AG08396 (cell line): Measurements from ENCODE around the gene PDGFC.
"Not testable (repeated sequence)": the region's sequence is repeated elsewhere in the genome, so short reads cannot be mapped to it uniquely, and the experiment has no call there.

Experiments
- DNase-seq: peaks from one replicate; pipeline ENCODE4 v3.0.0; 2012; ENCODE audit warnings: low spot score, mixed read lengths

The PDGFC gene

DNA sequence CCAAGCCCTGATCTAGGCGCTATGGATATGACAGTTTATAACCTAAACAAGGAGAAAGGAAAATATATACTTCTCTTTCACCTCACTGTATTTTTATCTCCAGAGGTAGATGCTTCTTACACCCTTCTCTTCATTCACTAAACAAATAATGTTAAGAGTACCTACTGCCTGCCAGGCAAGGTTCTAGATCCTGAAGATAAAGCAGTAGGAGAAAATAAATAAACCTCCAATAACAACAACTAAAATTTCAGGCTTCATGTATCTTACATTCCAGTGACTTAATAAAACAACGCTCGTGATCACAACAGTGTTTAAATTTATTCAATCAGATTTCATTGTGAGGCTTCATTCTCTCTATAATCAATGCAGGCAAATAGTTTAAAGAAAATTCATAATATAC, 20.7 kb downstream of the PDGFC start:
- DNase-seq: no peak

DNA sequence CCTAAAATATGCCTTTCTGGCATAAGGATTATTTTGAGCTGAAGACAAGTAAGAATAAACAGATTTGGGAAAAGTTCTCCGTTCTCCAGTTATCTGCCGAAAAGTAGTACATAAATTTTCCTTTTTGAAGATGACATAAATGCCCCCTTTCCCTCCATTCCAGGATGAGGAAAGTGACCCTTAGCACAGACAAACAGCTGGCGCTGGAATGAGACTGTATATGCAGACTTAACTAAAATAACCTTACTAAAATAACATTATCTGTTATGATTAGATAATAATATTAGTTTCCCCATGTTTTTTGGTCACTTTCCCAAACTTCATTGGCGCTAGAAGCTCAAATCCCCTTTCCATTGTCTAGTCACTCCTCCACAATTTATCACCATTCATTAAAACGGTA, 21.5 kb downstream of the PDGFC start:
- no peak for DNase-seq

DNA sequence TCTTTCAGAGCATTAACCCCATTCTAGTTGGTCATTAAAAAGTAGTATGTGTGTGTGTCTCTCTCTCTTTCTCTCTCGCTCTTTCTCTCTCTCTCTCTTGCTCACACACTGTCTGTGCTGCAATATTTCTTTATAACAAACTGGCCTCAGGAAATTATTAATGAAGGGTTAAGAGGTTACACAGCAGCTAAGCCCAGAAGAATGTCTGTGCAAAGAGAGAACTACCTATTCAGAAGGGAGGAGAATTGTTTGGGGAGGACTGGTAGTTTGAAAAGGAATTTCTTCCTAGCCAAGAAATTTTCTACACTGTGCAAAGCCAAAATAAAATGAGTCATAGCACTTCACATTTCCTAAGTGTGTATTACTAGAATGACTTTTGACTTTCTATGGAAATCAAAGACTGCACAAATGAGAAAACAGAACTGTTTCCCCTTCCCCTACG, 22.2 kb downstream of the PDGFC start:
- DNase-seq: no peak

DNA sequence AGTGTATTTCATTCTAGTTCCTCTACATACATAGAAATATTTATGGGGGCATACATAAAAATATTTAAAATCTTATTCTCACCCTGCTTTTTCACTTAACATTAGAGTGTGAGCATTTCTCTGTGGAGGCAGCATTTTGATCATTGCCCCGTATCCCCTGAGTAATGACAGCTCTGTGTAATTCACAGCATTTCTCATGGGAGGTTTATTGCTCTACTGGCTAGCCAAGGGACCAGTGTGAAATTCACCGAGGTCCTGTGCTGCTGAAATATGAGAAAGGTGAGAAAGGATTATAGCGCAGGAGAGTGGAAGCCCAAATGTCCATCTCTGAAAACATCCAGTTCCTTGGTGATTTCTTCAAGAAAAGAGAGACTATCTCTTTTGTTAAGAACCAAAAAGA, 22.9 kb downstream of the PDGFC start:
- DNase-seq: no peak

DNA sequence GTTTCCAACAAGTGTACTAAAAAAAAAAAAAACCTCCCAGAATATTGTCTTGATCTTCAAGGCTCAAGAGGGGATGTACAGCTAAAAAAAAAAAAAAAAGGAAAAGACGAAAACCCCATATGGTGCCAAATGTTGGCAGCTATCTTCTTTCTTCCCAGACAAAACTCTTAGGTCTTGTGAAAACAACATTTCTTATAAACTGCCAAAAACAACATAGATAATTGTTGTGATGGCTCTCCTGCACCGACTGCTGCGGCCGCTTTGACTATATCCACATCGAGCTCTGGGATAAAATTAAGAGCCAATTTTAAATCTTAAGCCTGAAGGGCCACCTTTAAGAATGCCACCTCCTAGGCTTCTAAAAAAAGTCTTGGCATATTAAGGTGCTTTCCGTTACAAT, 23.5 kb downstream of the PDGFC start:
- no peak for DNase-seq

DNA sequence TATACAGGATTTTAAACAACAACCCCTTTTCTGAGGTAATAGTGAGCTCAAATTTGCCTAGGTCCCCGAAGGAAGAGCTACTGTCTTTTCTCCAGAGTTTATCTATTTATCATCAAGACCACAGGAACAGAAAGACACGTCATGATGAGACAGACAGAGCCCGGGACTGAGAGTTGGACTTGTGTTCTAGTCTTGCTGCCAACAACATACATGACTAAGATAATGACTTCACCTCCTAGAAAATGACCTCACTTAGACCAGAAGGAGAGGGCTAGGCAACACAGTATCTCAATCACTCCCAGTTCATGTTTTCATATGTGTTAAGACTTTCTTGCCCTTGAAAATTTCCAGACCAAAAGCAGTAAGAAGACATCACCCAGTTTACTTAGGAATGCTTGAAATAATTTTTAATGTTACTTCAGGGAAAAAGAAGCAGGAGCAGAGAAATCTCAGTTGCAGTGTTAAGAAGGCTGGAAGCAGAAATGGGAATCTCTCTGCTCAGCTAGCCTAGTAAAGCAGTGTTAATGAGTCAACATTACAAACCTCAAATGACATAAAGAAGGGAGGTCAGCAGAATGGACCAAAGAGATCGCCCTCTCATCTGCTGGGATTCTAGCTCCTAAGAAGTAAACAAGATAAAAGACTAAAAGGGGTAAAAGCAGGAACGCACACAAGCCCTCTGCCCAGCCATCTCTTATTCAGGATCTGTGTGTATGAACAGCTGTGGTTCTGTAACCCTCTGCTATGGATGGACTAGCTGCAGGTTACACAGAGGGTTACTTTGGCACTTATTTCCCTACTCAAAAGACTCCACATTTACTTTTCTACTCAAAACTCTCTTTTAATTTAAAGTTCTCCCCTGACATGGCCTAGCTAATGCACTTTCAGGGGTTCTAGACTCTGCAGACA, 24.8 kb downstream of the PDGFC start:
- DNase-seq: peak; percentile 56

DNA sequence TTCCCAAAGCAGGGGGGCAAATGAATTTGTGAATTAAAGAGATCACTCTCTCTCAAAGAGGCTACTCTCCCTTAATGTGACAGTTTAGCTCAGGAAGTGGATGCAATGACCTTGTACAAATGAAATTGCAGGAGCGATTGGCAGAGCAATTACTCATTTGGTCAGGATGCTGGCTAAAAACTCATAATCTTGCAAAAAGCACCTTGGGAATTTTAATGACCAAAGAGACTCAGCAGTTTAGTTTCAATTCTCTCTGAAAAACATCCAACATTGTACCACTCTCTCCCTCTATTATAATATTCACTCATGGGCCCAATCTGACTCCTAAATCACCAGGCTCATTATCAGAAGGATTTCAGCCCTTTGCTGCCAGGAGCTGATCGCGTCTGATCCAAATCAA, 26.1 kb downstream of the PDGFC start:
- no peak for DNase-seq

DNA sequence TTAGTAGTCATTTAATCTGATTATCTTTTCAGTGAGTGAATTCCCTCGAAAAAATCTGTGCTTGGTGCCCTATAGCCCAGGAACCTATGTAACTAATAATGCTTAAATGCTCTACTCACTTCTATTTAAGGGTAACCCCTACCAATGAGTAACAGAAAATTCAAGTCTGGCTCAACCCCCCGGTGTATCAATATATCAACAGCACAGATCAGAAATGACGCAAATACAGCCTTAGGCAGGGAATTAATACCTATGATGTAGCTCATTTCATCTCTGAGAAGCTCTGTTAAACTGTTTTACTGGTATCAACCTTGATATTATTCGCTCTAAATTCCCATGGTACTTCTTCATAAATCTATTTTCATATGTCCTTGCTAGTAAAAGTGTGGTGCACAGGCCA, 28.6 kb downstream of the PDGFC start:
- DNase-seq: no peak

DNA sequence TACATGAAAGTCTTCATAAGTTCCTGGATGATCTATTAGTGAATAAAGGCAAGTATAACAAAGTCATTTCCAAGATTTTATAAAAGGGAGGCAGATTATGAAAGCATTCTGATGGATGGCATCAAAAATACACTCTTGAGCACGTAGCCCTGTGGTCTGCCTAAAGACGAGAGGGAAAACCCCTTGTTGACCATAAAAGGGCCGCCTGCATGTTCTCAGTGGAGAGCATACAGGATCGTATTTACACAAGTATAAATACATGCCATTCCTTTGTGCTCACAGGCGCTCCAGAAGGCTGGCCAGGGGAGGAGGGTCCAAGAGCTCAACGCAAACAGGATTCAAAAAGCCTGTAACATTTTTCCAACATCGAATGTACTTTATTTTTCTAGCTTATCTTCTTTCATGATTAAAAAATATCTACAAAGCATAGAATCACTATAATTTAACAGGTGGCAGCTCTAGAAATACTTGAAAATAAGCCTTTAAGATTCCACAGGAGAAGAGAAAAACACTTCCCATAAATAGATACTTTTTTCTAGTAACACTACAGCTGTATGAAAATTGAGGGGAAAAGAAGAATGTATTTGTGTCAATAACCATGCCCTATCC, 29.6 kb downstream of the PDGFC start:
- peak; percentile 67 for DNase-seq

DNA sequence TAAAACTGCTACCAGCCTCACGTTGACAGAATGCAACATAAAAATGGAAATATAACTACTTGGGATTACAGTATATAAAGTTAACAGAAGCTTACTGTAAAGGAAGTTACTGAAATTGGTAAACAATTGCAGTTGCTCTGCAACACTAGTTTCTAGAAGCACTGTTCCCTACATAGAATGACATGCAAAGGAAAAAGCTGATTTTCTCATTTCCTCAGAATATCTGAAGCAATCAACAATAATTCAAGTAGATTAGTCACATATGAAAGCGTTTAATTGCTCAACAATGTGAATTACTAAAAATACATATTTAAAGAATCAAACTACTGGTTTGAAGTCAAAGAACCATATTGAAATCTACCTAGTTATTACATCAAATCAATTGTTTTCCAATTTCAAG, 31.8 kb downstream of the PDGFC start:
- no peak for DNase-seq

DNA sequence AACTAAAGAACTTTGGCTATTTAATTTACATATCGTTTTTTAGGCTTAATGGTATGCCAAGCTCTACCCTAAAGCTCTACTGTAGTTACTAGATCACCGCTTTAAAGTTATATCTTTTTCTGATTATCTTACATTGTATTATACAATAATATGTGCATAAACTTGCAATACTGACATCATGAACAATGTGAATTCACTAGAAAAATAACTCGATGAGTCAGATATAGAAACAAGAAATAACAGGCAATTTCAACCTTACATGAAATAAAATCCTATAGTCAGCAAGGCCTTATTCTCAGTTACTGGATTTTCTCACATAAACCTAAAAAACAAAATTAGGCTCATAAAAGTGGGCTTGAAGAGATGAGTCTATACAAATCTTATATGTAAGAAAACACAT, 32.5 kb downstream of the PDGFC start:
- DNase-seq: no peak

DNA sequence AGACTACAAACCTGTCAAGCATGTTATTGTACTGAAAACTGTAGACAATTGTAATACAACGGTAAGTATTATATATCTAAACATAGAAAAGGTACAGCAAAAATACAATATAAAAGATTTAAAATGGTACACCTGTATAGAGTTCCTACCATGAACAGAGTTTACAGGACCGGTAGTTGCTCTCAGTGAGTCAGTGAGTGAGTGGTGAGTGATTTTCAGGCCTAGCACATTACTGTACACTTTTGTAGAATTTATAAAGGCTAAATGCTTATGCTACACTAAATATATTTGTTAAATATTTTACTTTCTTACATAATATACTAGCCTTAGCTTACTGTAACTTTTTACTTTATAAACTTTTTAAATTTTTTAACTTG, 37.4 kb downstream of the PDGFC start:
- no peak for DNase-seq

DNA sequence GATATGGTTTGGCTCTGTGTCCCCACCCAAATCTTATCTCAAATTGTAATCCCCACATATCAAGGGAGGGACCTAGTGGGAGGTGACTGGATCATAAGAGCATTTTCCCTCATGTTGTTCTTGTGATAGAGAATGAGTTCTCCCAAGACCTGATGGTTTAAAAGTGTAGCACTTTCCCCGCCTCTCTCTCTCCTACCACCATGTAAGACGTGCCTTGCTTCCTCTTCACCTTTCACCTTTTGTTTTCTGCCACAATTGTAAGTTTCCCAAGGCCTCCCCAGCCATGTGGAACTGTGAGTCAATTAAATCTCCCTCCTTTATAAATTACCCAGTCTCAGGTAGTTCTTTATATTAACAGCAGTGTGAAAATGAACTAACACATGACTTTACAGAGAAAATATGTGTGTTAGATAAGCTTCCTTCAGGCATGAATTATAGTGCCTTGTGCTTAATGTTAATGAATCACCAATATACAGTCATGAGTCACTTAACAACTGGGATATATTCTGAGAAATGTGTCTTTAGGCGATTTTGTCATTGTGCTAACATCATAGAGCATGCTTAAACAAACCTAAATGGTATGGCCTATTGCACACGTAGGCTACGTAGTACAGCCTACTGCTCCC, 37.9 kb downstream of the PDGFC start:
- DNase-seq: no peak

DNA sequence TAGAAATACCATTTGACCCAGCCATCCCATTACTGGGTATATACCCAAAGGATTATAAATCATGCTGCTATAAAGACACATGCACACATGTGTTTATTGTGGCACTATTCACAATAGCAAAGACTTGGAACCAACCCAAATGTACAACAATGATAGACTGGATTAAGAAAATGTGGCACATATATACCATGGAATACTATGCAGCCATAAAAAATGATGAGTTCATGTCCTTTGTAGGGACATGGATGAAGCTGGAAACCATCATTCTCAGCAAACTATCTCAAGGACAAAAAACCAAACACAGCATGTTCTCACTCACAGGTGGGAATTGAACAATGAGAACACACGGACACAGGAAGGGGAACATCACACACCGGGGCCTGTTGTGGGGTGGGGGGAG, 39.2 kb downstream of the PDGFC start:
- DNase-seq: not testable (repeated sequence)

DNA sequence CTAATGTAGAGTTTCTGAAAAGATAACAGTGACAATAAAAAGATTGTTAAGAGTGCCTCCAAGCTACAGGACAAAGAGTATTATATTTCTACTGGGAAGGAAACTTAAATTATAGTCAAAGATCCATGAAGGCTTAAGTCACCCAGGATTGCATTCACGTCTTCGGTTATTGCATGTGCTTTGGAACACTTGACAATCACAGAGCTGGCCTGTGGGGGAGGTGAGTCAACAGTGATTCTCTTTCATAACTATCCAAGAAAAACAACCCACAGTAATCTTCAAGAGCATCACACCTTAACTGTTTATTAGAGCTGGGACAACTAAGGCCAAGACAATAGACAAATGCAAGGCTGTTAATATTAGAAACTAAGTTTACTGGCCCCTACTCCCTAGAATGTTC, 40.3 kb downstream of the PDGFC start:
- peak; percentile 57 for DNase-seq

DNA sequence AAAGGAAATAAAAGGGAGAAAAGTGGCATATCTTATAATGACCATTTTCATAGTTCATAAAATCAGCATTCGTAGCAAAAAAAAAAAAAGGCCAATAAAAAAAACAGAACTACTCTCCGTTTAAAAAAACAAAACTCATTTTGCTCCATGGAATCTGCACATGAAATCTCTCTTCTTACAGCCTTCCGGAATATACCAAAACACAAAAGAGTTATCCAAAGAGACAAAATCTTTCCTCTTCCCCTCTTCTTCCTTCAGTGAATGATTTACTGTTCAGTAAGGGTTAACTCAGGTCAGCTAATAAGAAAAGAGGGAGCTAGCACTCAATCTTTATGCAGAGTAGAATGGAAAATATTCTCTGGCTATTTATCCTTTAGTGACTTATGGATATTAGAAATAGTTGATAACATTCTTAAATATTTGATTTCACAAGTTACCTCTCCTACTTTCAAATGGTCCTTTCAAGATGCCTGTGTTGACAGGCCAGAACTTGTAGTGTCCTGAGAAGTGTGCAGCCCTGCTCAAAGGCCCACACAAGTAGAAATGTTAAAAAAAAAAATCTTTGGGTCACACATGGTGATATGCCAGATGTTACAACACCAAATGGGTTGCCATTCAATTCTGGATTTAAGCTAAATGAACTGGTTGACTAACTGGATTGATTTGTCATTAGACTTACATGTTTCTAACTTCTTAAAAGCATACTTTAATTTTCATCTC, 42.1 kb downstream of the PDGFC start:
- DNase-seq: no peak

DNA sequence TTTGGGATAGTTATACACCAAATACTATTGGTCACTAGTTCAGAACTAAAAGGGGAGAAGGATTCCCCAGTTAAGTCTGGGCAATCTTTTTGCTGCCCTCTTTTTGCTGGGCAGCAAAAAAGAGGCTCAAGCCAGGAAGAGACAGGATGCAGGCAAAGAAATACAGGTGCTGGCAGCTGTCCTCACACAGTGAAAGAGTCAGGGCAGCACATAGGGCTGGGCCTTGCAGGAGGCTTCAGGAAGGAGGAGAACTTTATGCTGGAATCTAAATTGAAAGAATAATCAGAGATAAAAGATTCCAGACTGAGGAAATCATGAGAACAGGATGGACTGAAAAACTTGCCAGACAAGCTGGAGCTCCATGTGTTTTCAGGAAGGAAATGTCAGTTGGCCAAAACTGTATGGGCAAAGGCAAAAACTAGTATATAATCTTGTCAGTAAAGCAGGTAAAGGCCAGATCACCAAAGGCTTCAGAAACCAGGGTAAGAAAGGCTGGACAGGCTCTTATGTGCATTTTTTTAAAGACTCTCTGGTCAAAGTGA, 46.8 kb downstream of the PDGFC start:
- DNase-seq: no peak

DNA sequence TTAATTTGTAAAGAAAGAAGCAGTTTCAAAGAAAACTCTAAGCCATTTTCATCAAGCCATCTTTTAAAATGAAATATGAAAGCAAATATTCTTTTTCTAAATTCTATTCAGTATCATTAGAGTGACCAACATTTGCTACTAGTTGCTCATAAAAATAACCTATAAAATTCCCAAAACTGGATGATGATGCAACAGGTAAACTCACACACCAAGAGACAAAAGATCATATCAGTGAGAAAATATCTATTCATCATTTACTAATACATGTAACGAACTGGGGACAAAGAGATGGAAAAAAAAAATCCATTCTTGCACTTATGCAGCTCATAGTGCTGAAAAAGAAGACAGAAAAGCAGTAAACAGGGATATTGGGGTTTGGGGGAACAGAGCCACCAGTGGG, 48.1 kb downstream of the PDGFC start:
- DNase-seq: no peak

DNA sequence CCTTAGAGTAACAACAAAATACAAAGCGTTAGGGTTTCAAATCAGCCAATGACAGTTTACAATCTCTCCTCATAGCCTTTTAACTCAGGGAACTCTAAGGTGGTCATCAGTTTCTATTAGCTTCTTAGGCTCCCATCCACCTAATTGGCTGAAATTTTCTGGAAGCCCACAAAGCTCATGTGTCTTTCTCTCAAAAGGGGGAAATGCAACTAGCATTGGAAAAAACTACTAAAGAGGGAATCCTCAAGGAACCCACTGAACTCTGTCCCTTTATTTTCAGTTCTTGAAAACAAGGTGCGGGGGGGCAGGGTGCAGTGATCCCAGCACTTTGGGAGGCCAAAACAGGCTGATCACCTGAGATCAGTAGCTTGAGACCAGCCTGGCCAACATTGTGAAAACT, 56.4 kb downstream of the PDGFC start:
- DNase-seq: no peak

DNA sequence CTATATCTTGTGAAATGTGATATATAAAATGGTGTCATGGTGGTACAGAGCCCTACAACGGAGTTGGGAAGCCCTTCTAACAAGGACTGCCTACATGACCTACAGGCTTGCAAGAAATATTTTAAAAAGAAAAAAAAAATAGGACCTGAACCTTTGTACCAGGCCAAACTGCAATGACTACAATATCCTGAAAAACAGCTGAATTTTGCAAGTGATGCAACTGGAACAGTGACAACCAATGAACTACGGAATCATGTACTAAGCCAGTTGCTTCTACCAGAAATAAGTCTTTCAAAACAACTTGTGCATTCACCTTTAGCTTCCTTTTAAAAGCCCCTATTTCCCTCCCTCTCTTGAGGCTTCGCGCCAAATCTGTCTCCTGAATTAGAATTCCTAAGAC, 58.4 kb downstream of the PDGFC start:
- no peak for DNase-seq

DNA sequence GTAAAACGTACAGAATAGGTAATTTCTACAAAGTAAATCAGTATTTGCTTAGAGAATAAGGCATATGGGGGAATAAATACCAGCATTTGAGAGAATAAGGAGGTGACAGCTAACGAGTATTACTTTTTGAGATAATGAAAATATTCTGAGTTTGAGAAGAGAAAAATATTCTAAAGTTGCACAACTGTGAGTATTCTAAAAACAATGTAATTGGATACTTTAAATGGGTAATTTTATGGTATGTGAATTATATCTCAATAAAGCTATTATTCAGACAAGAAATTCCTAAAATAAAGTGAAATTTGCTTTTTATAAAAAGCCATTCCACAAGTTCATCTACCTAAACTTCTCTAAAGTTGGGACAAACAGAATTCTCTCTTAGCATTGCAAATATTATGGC, 62.6 kb downstream of the PDGFC start:
- DNase-seq: no peak

DNA sequence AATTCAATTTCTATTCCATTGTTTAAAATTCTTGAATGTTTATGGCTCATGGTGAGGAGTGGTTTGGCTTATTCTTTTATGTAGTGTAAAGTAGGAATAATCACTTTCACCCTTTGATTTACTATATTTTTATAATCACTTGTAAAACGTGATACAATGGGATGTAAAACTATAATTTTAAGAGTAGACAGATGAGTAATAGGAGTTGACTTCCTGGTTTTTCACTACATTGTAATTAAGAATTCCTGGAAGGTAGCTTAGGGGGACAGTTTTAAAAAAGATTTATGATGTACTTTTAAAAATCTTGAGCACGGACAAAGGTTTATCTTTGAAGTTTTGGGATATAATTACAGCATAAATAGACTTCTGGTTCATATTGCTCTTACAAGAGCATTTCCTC, 65.3 kb downstream of the PDGFC start:
- no peak for DNase-seq
